Ovary (tissue), 3 donors: Measurements from ENCODE around the gene UBIAD1.

Source experiments
- CTCF ChIP-seq, 3 donors: fragments of 450-650 bp in 2 of 3; fragments of 200-600 bp in 1 of 3; IDR thresholded peaks; one replicate each; pipeline versions ENCODE4 v1.5.1 to v1.8.0; 2016 to 2022; ENCODE audit warnings: antibody characterized with exemption in 3 of 3, mild to moderate bottlenecking in 1 of 3
- POLR2A ChIP-seq: fragments of 450-650 bp; IDR thresholded peaks from one replicate; pipeline ENCODE4 v1.6.1; 2017; ENCODE audit warnings: antibody characterized with exemption, mild to moderate bottlenecking, moderate library complexity
- donor health status: DM: no; HTN: no; CAD: no.

- TF ChIP-seq CTCF (IDR thresholded peaks at IDR 0.05) (no peak), POLR2A (no peak)
Measured at GRCh38 chr1:11286735-11287410, 13.9 kb downstream of the UBIAD1 start.
